HEK293 (cell line): ENCODE measurements around the gene CCK.

Source experiments
- CTCF ChIP-seq: fragments of 450-650 bp; formaldehyde crosslinking; IDR thresholded peaks from 2 replicates; pipeline ENCODE4 v1.5.1; 2016; ENCODE audit warnings: missing biosample characterization, missing genetic modification characterization
- ELK4 ChIP-seq: IDR thresholded peaks from 2 replicates; pipeline ENCODE4 v1.6.1; 2011; ENCODE audit warnings: mild to moderate bottlenecking, low read depth, low read length, borderline replicate concordance
- ZBTB6 ChIP-seq: fragments of 450-650 bp; formaldehyde crosslinking; IDR thresholded peaks from 2 replicates; pipeline ENCODE4 v1.5.1; 2017; ENCODE audit warnings: missing biosample characterization, missing genetic modification characterization
- ZNF114 ChIP-seq: fragments of 450-650 bp; formaldehyde crosslinking; IDR thresholded peaks from 2 replicates; pipeline ENCODE4 v1.5.0; 2017; ENCODE audit warnings: missing biosample characterization, missing genetic modification characterization
- ZNF121 ChIP-seq: fragments of 450-650 bp; formaldehyde crosslinking; IDR thresholded peaks from 2 replicates; pipeline ENCODE4 v1.5.1; 2016; ENCODE audit warnings: missing biosample characterization, missing genetic modification characterization
- ZNF174 ChIP-seq: fragments of 450-650 bp; formaldehyde crosslinking; IDR thresholded peaks from 2 replicates; pipeline ENCODE4 v1.5.0; 2017; ENCODE audit warnings: missing biosample characterization, mild to moderate bottlenecking, missing genetic modification characterization
- ZNF239 ChIP-seq: fragments of 450-650 bp; formaldehyde crosslinking; IDR thresholded peaks from 2 replicates; pipeline ENCODE4 v1.5.1; 2016; ENCODE audit warnings: missing biosample characterization, missing genetic modification characterization
- ZNF274 ChIP-seq, 2 experiments: fragments of 200-500 bp in 1 of 2; fragments of 450-650 bp in 1 of 2; sonication (Bioruptor generic) in 1 of 2; formaldehyde crosslinking in 1 of 2; IDR thresholded peaks; 2 replicates each; pipeline versions ENCODE4 v1.5.1 to v1.6.1; 2014 to 2016; ENCODE audit warnings: borderline replicate concordance in 1 of 2, inconsistent platforms in 1 of 2, low read length in 1 of 2, missing biosample characterization in 1 of 2, missing genetic modification characterization in 1 of 2
- ZNF292 ChIP-seq: fragments of 450-650 bp; formaldehyde crosslinking; IDR thresholded peaks from 2 replicates; pipeline ENCODE4 v1.5.1; 2016; ENCODE audit warnings: low read depth, missing biosample characterization, missing genetic modification characterization, borderline replicate concordance

GRCh38 chr3:42275217-42275616 is 9.2 kb upstream of the CCK start:
- TF ChIP-seq ZNF114 (tag by site-specific recombination) = no peak
- TF ChIP-seq CTCF (tag by site-specific recombination) = no peak
- no peak for TF ChIP-seq ELK4
- TF ChIP-seq ZNF292 (tag by site-specific recombination) = no peak
- TF ChIP-seq ZNF274 (IDR thresholded peaks at IDR 0.05; ENCODE audit: low read length) = no peak
- TF ChIP-seq ZNF274 (tag by site-specific recombination; IDR thresholded peaks at IDR 0.05; ENCODE audit: borderline replicate concordance) = no peak
- TF ChIP-seq ZNF239 = no peak
- no peak for TF ChIP-seq ZNF174 (tag by site-specific recombination)
- TF ChIP-seq ZBTB6 = no peak
- no peak for TF ChIP-seq ZNF121 (tag by site-specific recombination)
